ENCODE measurements around the gene DNAH14. TPM values are rescaled to one million over a fixed set of nuclear protein-coding genes. Genes with fewer than 3 reads are reported as not detected.
"Not testable (repeated sequence)": the region's sequence is repeated elsewhere in the genome, so short reads cannot be mapped to it uniquely, and the experiment has no call there.

Gene DNAH14
- total RNA-seq, result 10 to 100 TPM in 2 of 3 donors, 1 to 10 TPM in 1; 6.1 to 38.6 (median 23.9) TPM

DNA sequence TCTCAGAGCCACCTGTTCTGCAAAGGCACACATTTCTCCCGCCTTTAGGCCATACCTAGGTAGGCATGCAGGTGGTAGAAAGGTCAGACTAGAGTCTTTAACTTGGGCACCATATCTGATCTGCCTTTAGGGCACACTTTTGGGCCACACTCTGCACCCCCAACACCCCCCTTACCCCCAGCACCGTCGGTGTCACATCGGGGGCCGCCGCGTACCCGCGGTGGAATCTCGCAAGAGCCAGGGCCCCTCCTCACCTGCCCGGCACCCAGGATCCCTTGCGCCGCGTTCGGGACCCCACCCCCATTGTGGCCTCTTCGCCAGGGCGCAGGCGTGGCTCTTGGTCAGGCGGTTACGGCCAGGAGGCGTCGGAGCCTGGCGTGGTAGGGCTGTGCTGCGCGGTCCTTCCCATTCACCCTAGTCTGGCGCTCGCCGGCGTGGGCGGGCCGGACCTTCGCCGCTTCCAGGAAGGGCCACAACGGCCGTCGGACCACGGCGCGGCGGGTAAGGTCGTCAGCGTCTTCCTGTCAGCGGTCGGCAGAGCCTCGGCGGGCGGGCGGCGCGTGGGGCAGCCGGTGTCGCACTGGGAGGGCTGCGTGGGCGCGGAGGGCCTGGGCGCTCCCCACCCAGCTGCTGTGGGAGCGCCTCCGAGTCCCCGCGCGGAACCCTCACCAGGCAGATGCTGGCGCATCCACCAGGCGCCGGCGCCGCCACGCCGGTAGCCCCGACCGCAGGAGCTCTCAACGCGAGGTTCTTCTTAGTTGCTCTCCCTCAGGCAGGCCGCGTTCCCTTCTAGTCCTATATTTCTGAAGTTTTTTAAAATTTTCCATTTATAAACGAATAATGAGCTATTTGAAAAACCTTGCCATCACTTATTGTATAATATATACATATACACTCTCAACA lies at the start of gene DNAH14:
TSS of gene DNAH14 (plus strand) at position 341 of the 903 bp plus-strand sequence. CDS start 23,028 bp downstream, outside the sequence.
- H3K27me3 ChIP-seq, result no peaks in the 10 kb centered on the region
- H3K4me3 ChIP-seq, result peak within 1 kb of the TSS; percentile 51 to 71 (median 68)
- peak; percentile 49 to 80 for DNase-seq (ENCODE audit: low spot score in 2 of 2)
- H3K4me1 ChIP-seq, result no peaks in the 10 kb centered on the region
- intact Hi-C loops (cut with DNase I; ENCODE audit: low total_unique reads), result no loop called here
- H3K27ac ChIP-seq, result peak within 1 kb of the TSS; percentile 76 to 87
- no peaks in the 10 kb centered on the region for H3K36me3 ChIP-seq
- no peak for TF ChIP-seq CTCF (IDR thresholded peaks at IDR 0.05)
- peak in 1 of 3 donors; percentile 49 for TF ChIP-seq POLR2AphosphoS5 (IDR thresholded peaks at IDR 0.05)
- peak; percentile 19 for TF ChIP-seq POLR2A (IDR thresholded peaks at IDR 0.05)
- H3K9me3 ChIP-seq, result peaks cover 4 to 23% of the 10 kb centered on the region in 2 donors

GRCh38 chr1:224880593-224881307 lies 48.7 kb upstream of the DNAH14 start:
- TF ChIP-seq CTCF (IDR thresholded peaks at IDR 0.05), result no peak
- TF ChIP-seq POLR2AphosphoS5 (IDR thresholded peaks at IDR 0.05), result no peak
- TF ChIP-seq POLR2A (IDR thresholded peaks at IDR 0.05), result no peak
- Histone ChIP-seq H3K27ac (no peak overlapping the region), H3K36me3 (no peaks in the 10 kb centered on the region), H3K9me3 (peaks cover 0 to 8% of the 10 kb centered on the region in 2 donors), H3K27me3 (no peaks in the 10 kb centered on the region), H3K4me3 (no peak overlapping the region), H3K4me1 (no peaks in the 10 kb centered on the region)
- intact Hi-C loops (cut with DNase I; ENCODE audit: low total_unique reads), result no loop called here
- no peak for DNase-seq (ENCODE audit: low spot score in 2 of 2)

GRCh38 chr1:224881308-224881692 lies 48.2 kb upstream of the DNAH14 start:
- H3K27ac ChIP-seq; intact Hi-C loops (cut with DNase I; ENCODE audit: low total_unique reads); H3K36me3 ChIP-seq; H3K27me3 ChIP-seq; H3K4me1 ChIP-seq; H3K9me3 ChIP-seq; DNase-seq (ENCODE audit: low spot score in 2 of 2); H3K4me3 ChIP-seq: not testable (repeated sequence)

DNA sequence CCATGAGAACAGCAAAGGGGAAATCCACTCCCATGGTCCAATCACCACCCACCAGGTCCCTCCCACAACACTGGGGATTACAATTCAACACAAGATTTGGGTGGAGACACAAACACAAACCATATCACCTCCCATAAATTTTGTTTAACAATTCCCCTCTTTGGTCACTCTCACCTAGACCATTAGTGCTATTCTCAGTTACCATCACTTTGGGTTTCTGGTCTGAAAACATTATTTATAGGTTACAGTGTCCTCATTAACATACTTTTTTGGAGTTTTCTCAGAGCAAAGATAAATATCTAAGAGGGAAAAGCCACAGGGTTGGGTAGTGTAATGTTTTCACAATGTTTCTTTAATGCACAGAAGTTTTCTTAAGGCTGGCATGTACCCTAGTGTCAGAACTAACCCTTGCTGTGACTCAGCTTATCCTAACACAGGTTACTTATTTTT lies 47.7 kb upstream of the DNAH14 start:
- Histone ChIP-seq H3K27me3 (no peaks in the 10 kb centered on the region), H3K9me3 (peaks cover 0 to 10% of the 10 kb centered on the region in 2 donors), H3K4me3 (no peak overlapping the region), H3K36me3 (no peaks in the 10 kb centered on the region), H3K27ac (no peak overlapping the region), H3K4me1 (no peaks in the 10 kb centered on the region)
- TF ChIP-seq POLR2A (IDR thresholded peaks at IDR 0.05), result no peak
- no peak for TF ChIP-seq CTCF (IDR thresholded peaks at IDR 0.05)
- TF ChIP-seq POLR2AphosphoS5 (IDR thresholded peaks at IDR 0.05), result no peak
- no peak for DNase-seq (ENCODE audit: low spot score in 2 of 2)
- intact Hi-C loops (cut with DNase I; ENCODE audit: low total_unique reads), result no loop called here

DNA sequence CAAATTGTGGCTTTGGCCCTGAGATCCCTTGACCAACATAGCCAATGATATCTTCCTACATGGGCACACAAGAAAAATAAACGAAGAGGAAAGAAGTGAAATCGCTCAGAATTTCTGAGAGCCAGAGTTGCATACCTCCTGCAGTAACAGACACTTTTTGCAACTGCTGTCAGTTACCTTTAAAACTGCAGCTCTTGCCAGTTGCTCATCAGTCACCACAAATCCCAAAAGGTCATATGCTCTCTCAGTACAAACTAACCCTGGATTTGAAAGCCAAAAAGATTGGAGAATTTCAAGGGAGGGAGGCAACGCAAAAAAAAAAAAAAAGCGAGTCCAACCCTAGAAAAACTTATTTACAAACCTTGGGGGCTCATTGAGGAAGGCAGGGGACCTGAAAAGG lies 47.2 kb upstream of the DNAH14 start:
- Histone ChIP-seq H3K4me3 (no peak overlapping the region), H3K4me1 (no peaks in the 10 kb centered on the region), H3K27ac (no peak overlapping the region), H3K27me3 (no peaks in the 10 kb centered on the region), H3K9me3 (peaks cover 0 to 10% of the 10 kb centered on the region in 2 donors), H3K36me3 (no peaks in the 10 kb centered on the region)
- TF ChIP-seq CTCF (IDR thresholded peaks at IDR 0.05), result no peak
- TF ChIP-seq POLR2AphosphoS5 (IDR thresholded peaks at IDR 0.05), result no peak
- no peak for TF ChIP-seq POLR2A (IDR thresholded peaks at IDR 0.05)
- intact Hi-C loops (cut with DNase I; ENCODE audit: low total_unique reads), result no loop called here
- DNase-seq (ENCODE audit: low spot score in 2 of 2), result no peak

Measured in breast epithelium (tissue), 4 donors.